ENCODE measurements around the gene ARHGAP42. TPM values are rescaled to one million over a fixed set of nuclear protein-coding genes. Genes with fewer than 3 reads are reported as not detected.

ARHGAP42 gene
- total and polyA plus RNA-seq, 2 of the 4 experiments (the other 2 are of a cell fraction), result 2.9 to 7.3 TPM

DNA sequence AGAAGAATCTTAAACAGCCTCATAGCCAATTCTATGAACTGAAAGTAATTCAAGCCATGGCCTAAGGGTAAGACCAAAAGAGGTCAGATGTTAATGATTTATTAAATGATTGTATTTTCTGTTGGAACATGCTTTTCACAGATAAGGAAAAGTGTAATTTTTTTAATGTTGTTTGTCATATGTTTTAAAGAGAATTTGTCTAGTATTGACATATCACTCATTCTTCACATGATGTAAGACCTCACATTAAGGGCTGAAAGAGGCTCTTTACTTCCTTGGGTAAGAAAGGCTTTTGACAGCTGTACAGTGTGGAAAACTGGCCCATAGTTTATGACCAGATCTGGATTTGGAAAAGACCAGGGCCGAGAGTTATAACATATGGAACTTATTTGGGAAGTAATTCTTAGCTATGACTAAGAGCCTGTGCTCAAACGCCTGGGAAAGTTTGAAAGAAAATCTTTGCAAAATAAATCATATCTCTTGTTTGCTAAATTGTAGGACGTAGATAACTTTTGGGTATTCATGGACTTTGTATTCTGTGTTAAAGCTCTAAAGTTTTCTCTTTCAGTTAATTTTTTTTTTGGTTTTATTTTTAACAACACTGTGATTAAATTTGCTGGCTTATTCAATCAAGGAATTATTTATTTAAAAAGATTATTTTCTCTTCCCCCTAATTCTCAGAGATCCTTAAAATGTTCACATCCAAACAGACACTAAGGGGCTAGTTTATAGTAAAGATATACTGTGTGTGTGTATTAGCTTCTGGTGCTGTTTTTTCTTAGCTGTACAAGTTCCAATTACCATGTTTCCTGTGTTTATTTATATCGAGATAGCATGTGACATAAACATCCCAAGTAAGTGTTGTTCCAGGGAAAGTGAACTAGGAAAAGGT, 162.2 kb downstream of the ARHGAP42 start:
- no peaks in the 10 kb centered on the region for H3K27me3 ChIP-seq (ENCODE audit: control insufficient read depth, insufficient read depth, low read length)
- peaks cover 8% of the 10 kb centered on the region in 2 experiments for H3K79me1 ChIP-seq (ENCODE audit: low read depth in 1 of 2, low read length in 2 of 2)
- DNase-seq (peak; percentile 91), ATAC-seq (ENCODE audit: low read depth) (peak; percentile 89)
- H2AFZ ChIP-seq (replicated peaks; ENCODE audit: low read length, poor library complexity), result no peak overlapping the region
- in situ Hi-C loops (cut with MboI; ENCODE audit: low sequenced_read_pairs) (no loop called here), intact Hi-C loops (cut with micrococcal nuclease) (no loop called here), dilution Hi-C loops (cut with HindIII; ENCODE audit: low sequenced_read_pairs, unreplicated experiment) (no loop called here)
- H4K5ac ChIP-seq (ENCODE audit: low read depth, low read length), result no peak overlapping the region
- peak overlapping the region; percentile 59; the same call in 1 of the 2 replicates for H3K27ac ChIP-seq (ENCODE audit: insufficient read depth, low read length)
- no TSS peak for BruUV-seq (replicated peaks)
- 0 out of 3 replicates have a peak overlapping the region, but pooled peaks have one; percentile 7 for H2BK15ac ChIP-seq (ENCODE audit: low read depth, low read length)
- no peak overlapping the region for H2AK9ac ChIP-seq (replicated peaks; ENCODE audit: low read depth, low read length, poor library complexity)
- H3K56ac ChIP-seq (ENCODE audit: extremely low read depth, insufficient read depth, low read length), result no peak overlapping the region
- H2BK5ac ChIP-seq (ENCODE audit: low read depth, low read length, poor library complexity, severe bottlenecking), result peak overlapping the region; percentile 14
- peak overlapping the region; percentile 4; the same call in 1 of the 2 replicates for H2BK120ac ChIP-seq (ENCODE audit: low read depth, low read length)
- H3K36me3 ChIP-seq (ENCODE audit: control insufficient read depth, insufficient read depth, low read length), result no peaks in the 10 kb centered on the region
- H3K4me1 ChIP-seq (ENCODE audit: control insufficient read depth, insufficient read depth, low read length), result no peaks in the 10 kb centered on the region; the same call in 1 of the 2 replicates
- ChIA-PET CTCF (interaction anchor here (1.0 to 1.6 kb wide), 3 partner anchors 18 to 286 kb away, joined by 3 read pairs; no protein-coding TSS in a partner anchor), POLR2A (ENCODE audit: unreplicated experiment) (interaction anchor here (0.5 to 1.1 kb wide), 2 partner anchors 8 to 161 kb away, joined by 3 read pairs; no protein-coding TSS in a partner anchor)
- H3K9me1 ChIP-seq (ENCODE audit: insufficient read depth, low read length), result peaks cover 7% of the 10 kb centered on the region; the same call in 1 of the 2 replicates
- H3K9me3 ChIP-seq (ENCODE audit: control insufficient read depth, insufficient read depth, low read length), result no peaks in the 10 kb centered on the region
- H3K4me2 ChIP-seq (ENCODE audit: low read depth, low read length), result peak overlapping the region; percentile 57
- H2BK20ac ChIP-seq (ENCODE audit: low read depth, low read length), result 0 out of 2 replicates have a peak overlapping the region, but pooled peaks have one; percentile 2
- peak overlapping the region; percentile 19; the same call in 1 of the 2 replicates for H3K14ac ChIP-seq (replicated peaks; ENCODE audit: low read depth, low read length)
- H3K4ac ChIP-seq (ENCODE audit: low read depth, low read length), result peak overlapping the region; percentile 0; the same call in 1 of the 2 replicates
- H3K23ac ChIP-seq (ENCODE audit: low read depth, low read length), result no peak overlapping the region
- H2AK5ac ChIP-seq (ENCODE audit: low read depth, low read length), result no peak overlapping the region
- no peak overlapping the region for H4K91ac ChIP-seq (ENCODE audit: insufficient read depth, low read depth, low read length)
- WGBS, 2 experiments (ENCODE audit: extremely low coverage in 2 of 2, insufficient read length in 1 of 2), result no CpG with 5 or more reads among the region's 4 CpGs
- no peak overlapping the region for H4K8ac ChIP-seq (ENCODE audit: low read depth in 2 of 2, low read length in 2 of 2)
- H3K18ac ChIP-seq (ENCODE audit: low read depth, low read length), result no peak overlapping the region; the same call in 1 of the 2 replicates
- TF ChIP-seq, protein P1, sequence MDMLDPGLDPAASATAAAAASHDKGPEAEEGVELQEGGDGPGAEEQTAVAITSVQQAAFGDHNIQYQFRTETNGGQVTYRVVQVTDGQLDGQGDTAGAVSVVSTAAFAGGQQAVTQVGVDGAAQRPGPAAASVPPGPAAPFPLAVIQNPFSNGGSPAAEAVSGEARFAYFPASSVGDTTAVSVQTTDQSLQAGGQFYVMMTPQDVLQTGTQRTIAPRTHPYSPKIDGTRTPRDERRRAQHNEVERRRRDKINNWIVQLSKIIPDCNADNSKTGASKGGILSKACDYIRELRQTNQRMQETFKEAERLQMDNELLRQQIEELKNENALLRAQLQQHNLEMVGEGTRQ (IDR thresholded peaks at IDR 0.05; ENCODE audit: low read depth, low read length), result no peak
- TF ChIP-seq, protein P2, sequence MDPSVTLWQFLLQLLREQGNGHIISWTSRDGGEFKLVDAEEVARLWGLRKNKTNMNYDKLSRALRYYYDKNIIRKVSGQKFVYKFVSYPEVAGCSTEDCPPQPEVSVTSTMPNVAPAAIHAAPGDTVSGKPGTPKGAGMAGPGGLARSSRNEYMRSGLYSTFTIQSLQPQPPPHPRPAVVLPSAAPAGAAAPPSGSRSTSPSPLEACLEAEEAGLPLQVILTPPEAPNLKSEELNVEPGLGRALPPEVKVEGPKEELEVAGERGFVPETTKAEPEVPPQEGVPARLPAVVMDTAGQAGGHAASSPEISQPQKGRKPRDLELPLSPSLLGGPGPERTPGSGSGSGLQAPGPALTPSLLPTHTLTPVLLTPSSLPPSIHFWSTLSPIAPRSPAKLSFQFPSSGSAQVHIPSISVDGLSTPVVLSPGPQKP (IDR thresholded peaks at IDR 0.05; ENCODE audit: borderline replicate concordance, low read depth, low read length), result no peak
- no peak for TF ChIP-seq POLR2A (IDR thresholded peaks at IDR 0.05; ENCODE audit: low read depth, low read length)
- TF ChIP-seq SMC3 (IDR thresholded peaks at IDR 0.05; ENCODE audit: low read depth, low read length), result no peak
- TF ChIP-seq CEBPB (IDR thresholded peaks at IDR 0.05; ENCODE audit: low read depth, low read length), result 0 out of 2 replicates have a peak, but pooled peaks have one; percentile 8
- TF ChIP-seq MAFK (IDR thresholded peaks at IDR 0.05; ENCODE audit: low read depth, low read length), result no peak
- TF ChIP-seq NFE2L2 (IDR thresholded peaks at IDR 0.05; ENCODE audit: low read depth, low read length), result no peak
- no peak for TF ChIP-seq RFX5 (IDR thresholded peaks at IDR 0.05; ENCODE audit: low read depth, low read length)
- TF ChIP-seq FOS (IDR thresholded peaks at IDR 0.05; ENCODE audit: low read depth, low read length), result peak; percentile 26; the same call in 1 of the 2 replicates
- TF ChIP-seq BHLHE40 (IDR thresholded peaks at IDR 0.05; ENCODE audit: low read depth, low read length), result peak; percentile 38; the same call in 1 of the 2 replicates
- TF ChIP-seq CHD1 (IDR thresholded peaks at IDR 0.05; ENCODE audit: low read depth, low read length), result no peak
- TF ChIP-seq RAD21 (IDR thresholded peaks at IDR 0.05; ENCODE audit: low read length), result no peak
- no peak for TF ChIP-seq RCOR1 (IDR thresholded peaks at IDR 0.05; ENCODE audit: insufficient replicate concordance, low read length)
- H4K20me1 ChIP-seq (ENCODE audit: insufficient read depth, low read length), result no peaks in the 10 kb centered on the region
- no peak overlapping the region for H3K9ac ChIP-seq (ENCODE audit: low read depth, low read length)
- H3K4me3 ChIP-seq (ENCODE audit: insufficient read depth, low read depth, low read length), result no peak overlapping the region

Measured in IMR-90 (cell line).